MCF 10A (cell line): ENCODE data around the gene AGBL1. TPM values are rescaled to one million over a fixed set of nuclear protein-coding genes. Genes with fewer than 3 reads are reported as not detected.

ENCODE experiments used
- BruUV-seq: library from RNA; stranded (reverse); fragments of 400-500 nt; replicated peaks from 2 replicates; lab custom pipeline; 2021; lab: Mats Ljungman, UMichigan
- CTCF ChIA-PET: fragments of 300-600 bp; sonication (Branson Sonifier 250); formaldehyde crosslinking; extraction: SDS; loops from one replicate; lab custom pipeline; 2021; ENCODE audit warnings: antibody characterized with exemption, inconsistent platforms; lab: Yijun Ruan, JAX
- POLR2A ChIA-PET: fragments of 300-600, 350-650 bp; sonication (Branson Sonifier 250); formaldehyde crosslinking; extraction: SDS; loops from one replicate; lab custom pipeline; 2020; ENCODE audit warnings: antibody characterized with exemption, inconsistent platforms; lab: Yijun Ruan, JAX
- DNase-seq: peaks from one replicate; pipeline ENCODE4 v3.0.0-alpha.2; 2018; ENCODE audit not compliant: unreplicated experiment
- H3K27ac Mint-ChIP-seq: one replicate; pipeline ENCODE4 v1.8.0; 2022; ENCODE audit warnings: mild to moderate bottlenecking, low read depth, mixed read lengths; ENCODE audit not compliant: unreplicated experiment
- H3K27me3 Mint-ChIP-seq: one replicate; pipeline ENCODE4 v1.8.0; 2022; ENCODE audit warnings: mixed read lengths; ENCODE audit not compliant: insufficient read depth, unreplicated experiment
- H3K36me3 Mint-ChIP-seq: one replicate; pipeline ENCODE4 v1.8.0; 2022; ENCODE audit warnings: mild to moderate bottlenecking, moderate library complexity, mixed read lengths; ENCODE audit not compliant: insufficient read depth, unreplicated experiment
- H3K4me1 Mint-ChIP-seq: one replicate; pipeline ENCODE4 v1.8.0; 2022; ENCODE audit warnings: mixed read lengths; ENCODE audit not compliant: insufficient read depth, unreplicated experiment
- H3K4me3 Mint-ChIP-seq: one replicate; pipeline ENCODE4 v1.8.0; 2022; ENCODE audit warnings: mild to moderate bottlenecking, moderate library complexity, mixed read lengths; ENCODE audit not compliant: unreplicated experiment
- H3K9me3 Mint-ChIP-seq: one replicate; pipeline ENCODE4 v1.8.0; 2022; ENCODE audit warnings: mixed read lengths; ENCODE audit not compliant: unreplicated experiment
- intact Hi-C: fragments of 100-400 bp; cut with micrococcal nuclease; formaldehyde crosslinking; loops from 2 replicates; pipeline ENCODE4 v1.14.1; 2022
- total RNA-seq: library from RNA; stranded (reverse); gene quantifications from 2 replicates; pipeline ENCODE4 v1.2.3, GENCODE V29; 2022
- TF ChIP-seq, protein P1 (sequence below): fragments of 200-600 bp; IDR thresholded peaks from one replicate; pipeline ENCODE4 v1.8.0; 2022; ENCODE audit warnings: antibody characterized with exemption, mild to moderate bottlenecking; ENCODE audit not compliant: unreplicated experiment

Gene AGBL1
- total RNA-seq, 1 experiment from 2014 or later = not detected

DNA sequence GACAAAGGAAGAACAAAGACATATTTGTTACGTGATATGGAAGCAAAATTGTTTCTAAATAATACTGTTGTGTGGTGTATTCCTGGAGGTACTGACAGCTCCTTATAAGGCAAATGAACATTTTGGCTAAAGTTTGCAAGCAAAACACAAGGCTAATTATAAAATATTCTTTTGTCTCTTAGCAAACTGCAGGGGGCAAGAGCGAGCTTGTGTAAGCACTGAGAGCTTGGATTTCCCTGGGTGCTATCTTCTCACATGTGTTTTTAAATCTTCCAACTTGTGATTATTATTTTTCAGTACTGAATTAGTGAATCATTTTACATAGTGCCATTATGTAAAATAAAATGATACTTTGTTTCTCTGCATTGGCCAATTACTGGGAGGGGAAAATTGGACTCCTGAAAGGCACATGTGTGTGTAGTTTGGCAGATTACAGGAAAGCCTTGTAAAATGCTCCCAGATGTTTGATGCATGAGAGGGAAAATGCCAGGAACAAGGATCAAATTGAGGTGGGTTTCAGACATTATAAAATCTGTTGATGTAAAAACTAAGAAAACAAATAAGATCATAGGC lies 611.5 kb downstream of the AGBL1 start:
- no peak overlapping the region for H3K27ac Mint-ChIP-seq
- H3K36me3 Mint-ChIP-seq = no peaks in the 10 kb centered on the region
- no TSS peak for BruUV-seq
- H3K4me1 Mint-ChIP-seq = no peaks in the 10 kb centered on the region
- ChIA-PET CTCF (interaction anchor here (0.5 to 0.7 kb wide), 2 partner anchors 134 to 459 kb away, joined by 3 read pairs; no protein-coding TSS in a partner anchor), POLR2A (no interaction called here)
- no peak for DNase-seq
- TF ChIP-seq, protein P1, sequence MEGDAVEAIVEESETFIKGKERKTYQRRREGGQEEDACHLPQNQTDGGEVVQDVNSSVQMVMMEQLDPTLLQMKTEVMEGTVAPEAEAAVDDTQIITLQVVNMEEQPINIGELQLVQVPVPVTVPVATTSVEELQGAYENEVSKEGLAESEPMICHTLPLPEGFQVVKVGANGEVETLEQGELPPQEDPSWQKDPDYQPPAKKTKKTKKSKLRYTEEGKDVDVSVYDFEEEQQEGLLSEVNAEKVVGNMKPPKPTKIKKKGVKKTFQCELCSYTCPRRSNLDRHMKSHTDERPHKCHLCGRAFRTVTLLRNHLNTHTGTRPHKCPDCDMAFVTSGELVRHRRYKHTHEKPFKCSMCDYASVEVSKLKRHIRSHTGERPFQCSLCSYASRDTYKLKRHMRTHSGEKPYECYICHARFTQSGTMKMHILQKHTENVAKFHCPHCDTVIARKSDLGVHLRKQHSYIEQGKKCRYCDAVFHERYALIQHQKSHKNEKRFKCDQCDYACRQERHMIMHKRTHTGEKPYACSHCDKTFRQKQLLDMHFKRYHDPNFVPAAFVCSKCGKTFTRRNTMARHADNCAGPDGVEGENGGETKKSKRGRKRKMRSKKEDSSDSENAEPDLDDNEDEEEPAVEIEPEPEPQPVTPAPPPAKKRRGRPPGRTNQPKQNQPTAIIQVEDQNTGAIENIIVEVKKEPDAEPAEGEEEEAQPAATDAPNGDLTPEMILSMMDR = no peak
- H3K9me3 Mint-ChIP-seq = no peaks in the 10 kb centered on the region
- peaks cover 20% of the 10 kb centered on the region for H3K27me3 Mint-ChIP-seq
- no peak overlapping the region for H3K4me3 Mint-ChIP-seq
- intact Hi-C loops = no loop called here

DNA sequence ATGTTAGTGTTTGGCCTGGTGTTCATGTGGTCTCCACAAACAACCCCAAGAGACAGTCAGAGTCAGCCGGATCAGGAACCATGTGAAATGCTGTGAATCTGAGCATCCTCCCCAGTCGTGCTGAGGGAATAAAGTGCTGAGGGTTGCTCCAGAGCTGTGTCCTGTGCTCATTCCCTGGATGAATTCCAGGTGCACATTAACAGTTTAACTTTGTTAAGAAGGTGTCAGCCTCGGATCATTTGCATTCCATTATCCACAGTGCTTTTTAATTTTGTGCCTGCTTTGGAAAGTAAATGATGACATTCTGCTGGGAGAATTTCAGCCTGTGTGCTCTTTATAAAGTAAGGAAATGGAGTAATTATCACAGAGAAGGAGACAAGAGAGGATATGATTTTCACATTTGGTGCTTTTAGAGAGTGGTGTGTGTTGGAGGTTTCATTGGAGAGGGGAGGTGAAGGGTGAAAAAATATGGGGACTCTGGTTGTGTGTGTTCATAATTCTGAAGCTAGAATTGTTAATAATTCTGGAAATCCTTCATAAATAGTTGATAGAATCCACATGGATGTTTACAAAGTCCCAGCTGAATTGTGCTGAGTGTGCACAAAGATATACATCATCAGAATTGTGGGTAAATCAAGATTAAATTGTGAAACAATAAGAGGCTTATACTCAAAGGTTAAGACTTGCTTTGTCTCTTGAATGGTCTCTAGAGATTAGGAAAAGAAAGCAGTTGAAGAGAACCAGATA lies 621.4 kb downstream of the AGBL1 start:
- H3K4me1 Mint-ChIP-seq = no peaks in the 10 kb centered on the region
- peaks cover 6% of the 10 kb centered on the region for H3K36me3 Mint-ChIP-seq
- TF ChIP-seq, protein P1 = no peak
- no TSS peak for BruUV-seq
- H3K9me3 Mint-ChIP-seq = no peaks in the 10 kb centered on the region
- no peak overlapping the region for H3K27ac Mint-ChIP-seq
- no peak overlapping the region for H3K4me3 Mint-ChIP-seq
- intact Hi-C loops = no loop called here
- CTCF ChIA-PET = interaction anchor here (0.6 kb wide), 2 partner anchors 1136 to 1759 kb away, joined by 3 to 4 read pairs; no protein-coding TSS in a partner anchor
- H3K27me3 Mint-ChIP-seq = peaks cover 38% of the 10 kb centered on the region
- POLR2A ChIA-PET = no interaction called here
- DNase-seq = no peak

DNA sequence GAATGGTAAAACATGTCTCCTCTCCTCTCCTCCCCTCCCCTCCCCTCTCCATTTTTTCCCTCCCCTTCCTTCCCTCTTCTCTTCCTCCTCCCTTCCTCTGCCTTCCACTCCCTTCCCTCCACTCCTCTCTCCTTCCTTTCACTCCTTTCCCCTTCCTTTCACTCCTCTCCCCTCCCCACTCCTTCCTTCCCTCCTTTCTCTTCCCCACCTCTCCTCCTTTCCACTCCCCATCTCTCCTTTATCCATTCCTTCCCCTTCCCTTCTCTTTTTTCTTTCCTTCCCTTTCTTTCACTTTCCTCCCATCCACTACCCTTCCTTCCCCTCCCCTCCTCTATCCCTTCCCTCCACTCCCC lies 621.9 kb downstream of the AGBL1 start:
- Mint-ChIP-seq H3K9me3 (no peaks in the 10 kb centered on the region), H3K27me3 (peaks cover 33% of the 10 kb centered on the region), H3K36me3 (peaks cover 6% of the 10 kb centered on the region), H3K4me1 (no peaks in the 10 kb centered on the region), H3K27ac (no peak overlapping the region), H3K4me3 (no peak overlapping the region)
- CTCF ChIA-PET = interaction anchor here (0.6 kb wide), 1 partner anchor 302 kb away, joined by 3 read pairs; no protein-coding TSS in a partner anchor
- no peak for DNase-seq
- TF ChIP-seq, protein P1 = no peak
- intact Hi-C loops = no loop called here
- POLR2A ChIA-PET = no interaction called here
- no TSS peak for BruUV-seq

DNA sequence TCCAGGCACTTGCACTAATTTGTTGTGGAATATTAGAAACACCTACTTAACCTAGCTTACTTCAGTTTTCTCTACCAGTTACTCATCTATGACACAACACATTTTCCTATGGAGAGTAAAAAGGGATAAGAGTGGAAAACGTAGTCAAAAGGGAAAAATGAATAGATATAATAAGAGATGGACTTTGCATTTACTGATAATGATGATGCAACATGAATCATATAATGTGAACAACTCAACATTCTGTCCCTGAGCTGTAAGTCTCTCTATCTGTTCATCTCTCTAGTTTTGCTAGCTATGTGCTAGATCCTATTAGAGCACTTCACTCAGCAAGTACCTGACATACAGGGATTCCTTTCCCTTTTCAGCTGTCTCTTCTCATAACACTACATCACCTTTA lies 627.1 kb downstream of the AGBL1 start:
- no peaks in the 10 kb centered on the region for H3K9me3 Mint-ChIP-seq
- H3K36me3 Mint-ChIP-seq = no peaks in the 10 kb centered on the region
- DNase-seq = no peak
- intact Hi-C loops = no loop called here
- no peak overlapping the region for H3K4me3 Mint-ChIP-seq
- H3K4me1 Mint-ChIP-seq = no peaks in the 10 kb centered on the region
- no TSS peak for BruUV-seq
- TF ChIP-seq, protein P1 = no peak
- H3K27me3 Mint-ChIP-seq = peaks cover 7% of the 10 kb centered on the region
- ChIA-PET CTCF (no interaction called here), POLR2A (no interaction called here)
- H3K27ac Mint-ChIP-seq = no peak overlapping the region
